Spleen (tissue), 7 donors: ENCODE measurements around the gene ONECUT3.

ENCODE experiments used
- CTCF ChIP-seq, 11 experiments: fragments of 200-600 bp in 7 of 11; fragments of 450-650 bp in 4 of 11; sonication (generic) in 4 of 11; IDR thresholded peaks in 8 of 11; conservative IDR thresholded peaks in 3 of 11; 1 replicate in 7 of 11; 2 replicates in 4 of 11; pipeline versions ENCODE4 v1.4.0 to v1.8.0; 2016 to 2021; ENCODE audit warnings: antibody characterized with exemption in 11 of 11, inconsistent platforms in 4 of 11, mild to moderate bottlenecking in 1 of 11
- POLR2A ChIP-seq, 3 donors: fragments of 450-650 bp; IDR thresholded peaks; one replicate each; pipeline ENCODE4 v1.5.1; 2017; ENCODE audit warnings: antibody characterized with exemption in 3 of 3, mild to moderate bottlenecking in 1 of 3
- donor health status: DM: no; HTN: no; CAD: no; lungs with moderate emphysema.
- donor health status: DM: no; HTN: no; CAD: no.
- donor health status: DM: no; HTN: no; CAD: no.

GRCh38 chr19:1813192-1814182 is 60.2 kb downstream of the ONECUT3 start:
- peak in 4 of 11 experiments; percentile 4 to 33 (median 12) for TF ChIP-seq CTCF (IDR thresholded peaks at IDR 0.05 in 8 of 11, conservative IDR thresholded peaks at IDR 0.05 in 3 of 11)
- TF ChIP-seq POLR2A (IDR thresholded peaks at IDR 0.05): peak in 1 of 3 donors; percentile 1
